Epithelial cell of esophagus (primary cell): ENCODE measurements around the gene L3MBTL4.

Experiments
- DNase-seq: peaks from one replicate; pipeline ENCODE4 v3.0.0; 2010; ENCODE audit warnings: low read depth
- H3K4me3 ChIP-seq: 2 replicates; pipeline ENCODE4 v1.5.1; 2011; ENCODE audit warnings: mild to moderate bottlenecking, low read length, control low read depth
- CTCF ChIP-seq: IDR thresholded peaks from 2 replicates; pipeline ENCODE4 v1.5.1; 2011; ENCODE audit warnings: low read depth, mild to moderate bottlenecking, low read length, control low read depth, inconsistent platforms; ENCODE audit not compliant: insufficient read depth; ENCODE audit errors: missing control alignments

Gene L3MBTL4

GRCh38 chr18:6435731-6436130 lies 21.0 kb upstream of the L3MBTL4 start:
- no peak for TF ChIP-seq CTCF
- H3K4me3 ChIP-seq, result no peak overlapping the region
- DNase-seq, result no peak

- no peak overlapping the region for H3K4me3 ChIP-seq
- DNase-seq, result no peak
- TF ChIP-seq CTCF, result no peak
Measured at GRCh38 chr18:6434987-6435709, 20.4 kb upstream of the L3MBTL4 start.

- no peak overlapping the region for H3K4me3 ChIP-seq
- no peak for TF ChIP-seq CTCF
- DNase-seq, result no peak
Measured at GRCh38 chr18:6434481-6434880, 19.8 kb upstream of the L3MBTL4 start.

GRCh38 chr18:6431659-6432318 lies 17.1 kb upstream of the L3MBTL4 start:
- no peak overlapping the region for H3K4me3 ChIP-seq
- no peak for TF ChIP-seq CTCF
- no peak for DNase-seq

- no peak for DNase-seq
- H3K4me3 ChIP-seq, result no peak overlapping the region
- no peak for TF ChIP-seq CTCF
Measured at GRCh38 chr18:6428851-6429395, 14.2 kb upstream of the L3MBTL4 start.

GRCh38 chr18:6427286-6427685 lies 12.6 kb upstream of the L3MBTL4 start:
- H3K4me3 ChIP-seq, result no peak overlapping the region
- no peak for DNase-seq
- TF ChIP-seq CTCF, result no peak
